ENCODE measurements around the gene MCM3AP. TPM values are rescaled to one million over a fixed set of nuclear protein-coding genes. Genes with fewer than 3 reads are reported as not detected.

MCM3AP gene
- total and polyA plus RNA-seq, 7 donors, result 16.9 to 92.8 (median 48.9) TPM

DNA sequence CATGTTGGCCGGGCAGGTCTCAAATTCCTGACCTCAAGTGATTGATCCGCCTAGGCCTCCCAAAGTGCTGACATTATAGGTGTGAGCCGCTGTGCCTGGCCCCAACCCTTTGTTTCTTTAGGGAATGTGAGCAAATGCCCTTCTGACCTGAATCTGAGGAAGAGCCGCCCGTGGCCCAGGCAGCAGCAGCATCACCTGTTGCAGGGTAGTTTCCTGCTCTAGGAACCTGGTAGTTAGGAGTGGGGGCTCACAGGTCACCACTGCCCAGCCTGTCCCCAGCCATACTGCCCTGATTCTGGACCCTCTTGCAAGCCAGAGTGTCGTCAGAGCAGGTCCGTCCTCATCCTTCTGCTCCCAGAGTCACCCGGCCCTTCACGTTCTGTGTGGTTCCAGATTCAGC is 13.8 kb upstream of the MCM3AP start:
- Histone ChIP-seq H3K27me3 (peaks cover 0 to 45% (median 17%) of the 10 kb centered on the region in 3 donors), H3K4me1 (peaks cover 0 to 23% (median 18%) of the 10 kb centered on the region in 4 donors), H3K9me3 (no peaks in the 10 kb centered on the region), H3K4me3 (no peak overlapping the region), H3K27ac (no peak overlapping the region), H3K36me3 (no peaks in the 10 kb centered on the region)
- DNase-seq, result no peak
- TF ChIP-seq, protein P1, sequence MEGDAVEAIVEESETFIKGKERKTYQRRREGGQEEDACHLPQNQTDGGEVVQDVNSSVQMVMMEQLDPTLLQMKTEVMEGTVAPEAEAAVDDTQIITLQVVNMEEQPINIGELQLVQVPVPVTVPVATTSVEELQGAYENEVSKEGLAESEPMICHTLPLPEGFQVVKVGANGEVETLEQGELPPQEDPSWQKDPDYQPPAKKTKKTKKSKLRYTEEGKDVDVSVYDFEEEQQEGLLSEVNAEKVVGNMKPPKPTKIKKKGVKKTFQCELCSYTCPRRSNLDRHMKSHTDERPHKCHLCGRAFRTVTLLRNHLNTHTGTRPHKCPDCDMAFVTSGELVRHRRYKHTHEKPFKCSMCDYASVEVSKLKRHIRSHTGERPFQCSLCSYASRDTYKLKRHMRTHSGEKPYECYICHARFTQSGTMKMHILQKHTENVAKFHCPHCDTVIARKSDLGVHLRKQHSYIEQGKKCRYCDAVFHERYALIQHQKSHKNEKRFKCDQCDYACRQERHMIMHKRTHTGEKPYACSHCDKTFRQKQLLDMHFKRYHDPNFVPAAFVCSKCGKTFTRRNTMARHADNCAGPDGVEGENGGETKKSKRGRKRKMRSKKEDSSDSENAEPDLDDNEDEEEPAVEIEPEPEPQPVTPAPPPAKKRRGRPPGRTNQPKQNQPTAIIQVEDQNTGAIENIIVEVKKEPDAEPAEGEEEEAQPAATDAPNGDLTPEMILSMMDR (IDR thresholded peaks at IDR 0.05), result no peak
- no peak for TF ChIP-seq EP300 (IDR thresholded peaks at IDR 0.05)
- no peak for TF ChIP-seq POLR2AphosphoS5 (IDR thresholded peaks at IDR 0.05)
- TF ChIP-seq POLR2A (IDR thresholded peaks at IDR 0.05), result no peak
- intact Hi-C loops (cut with DNase I), result no loop called here
- 85 to 92% methylated on average over 9 of the region's 9 CpGs for WGBS, 2 donors

DNA sequence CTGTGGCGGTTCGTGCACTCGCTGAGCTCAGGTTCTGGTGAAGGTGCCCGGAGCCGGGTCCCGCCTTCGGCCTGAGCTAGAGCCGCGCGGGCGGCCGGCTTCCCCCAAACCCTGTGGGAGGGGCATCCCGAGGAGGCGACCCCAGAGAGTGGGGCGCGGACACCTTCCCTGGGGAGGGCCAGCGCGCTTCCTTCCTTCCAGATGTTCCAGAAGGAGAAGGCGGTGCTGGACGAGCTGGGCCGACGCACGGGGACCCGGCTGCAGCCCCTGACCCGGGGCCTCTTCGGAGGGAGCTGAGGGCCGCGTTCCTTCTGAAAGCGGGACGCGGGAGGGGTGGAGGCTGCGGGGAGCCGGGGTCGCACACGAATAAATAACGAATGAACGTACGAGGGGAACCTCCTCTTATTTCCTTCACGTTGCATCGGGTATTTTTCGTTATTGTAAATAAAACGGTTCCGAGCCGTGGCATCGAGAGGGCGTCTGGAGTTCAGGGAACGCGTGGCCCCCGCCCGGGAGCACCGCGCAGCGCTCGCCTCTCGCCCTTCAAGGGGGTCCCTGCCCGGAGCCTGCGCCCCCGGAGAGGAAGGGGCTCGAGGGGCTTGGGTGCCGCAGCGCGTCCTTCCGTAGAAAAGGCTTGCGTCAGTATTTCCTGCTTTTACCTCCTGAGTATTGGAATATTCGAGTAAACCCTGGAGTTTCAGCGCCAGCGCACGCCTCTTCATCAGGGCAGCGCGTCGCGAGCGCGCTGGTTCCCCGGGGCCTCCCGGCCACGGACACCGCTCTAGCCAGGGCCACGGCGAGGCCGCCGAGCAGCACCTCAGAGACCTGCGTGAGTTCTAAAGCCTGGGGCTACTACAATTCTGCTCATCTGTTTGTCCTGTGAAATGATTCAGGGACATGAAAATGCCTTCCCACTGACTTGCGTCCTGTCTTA is 12.2 kb upstream of the MCM3AP start:
- Histone ChIP-seq H3K27me3 (peaks cover 0 to 45% (median 17%) of the 10 kb centered on the region in 3 donors), H3K27ac (peak overlapping the region; percentile 59 to 65 (median 62)), H3K4me3 (peak overlapping the region in 3 of 4 donors; percentile 43 to 47 (median 46)), H3K4me1 (peaks cover 0 to 23% (median 18%) of the 10 kb centered on the region in 4 donors), H3K36me3 (no peaks in the 10 kb centered on the region), H3K9me3 (no peaks in the 10 kb centered on the region)
- 3 to 4% methylated on average over 84 of the region's 84 CpGs for WGBS, 2 donors
- no peak for TF ChIP-seq EP300 (IDR thresholded peaks at IDR 0.05)
- TF ChIP-seq POLR2A (IDR thresholded peaks at IDR 0.05), result no peak
- no peak for TF ChIP-seq POLR2AphosphoS5 (IDR thresholded peaks at IDR 0.05)
- TF ChIP-seq, protein P1 (IDR thresholded peaks at IDR 0.05), result no peak
- DNase-seq, result no peak
- intact Hi-C loops (cut with DNase I), result no loop called here

DNA sequence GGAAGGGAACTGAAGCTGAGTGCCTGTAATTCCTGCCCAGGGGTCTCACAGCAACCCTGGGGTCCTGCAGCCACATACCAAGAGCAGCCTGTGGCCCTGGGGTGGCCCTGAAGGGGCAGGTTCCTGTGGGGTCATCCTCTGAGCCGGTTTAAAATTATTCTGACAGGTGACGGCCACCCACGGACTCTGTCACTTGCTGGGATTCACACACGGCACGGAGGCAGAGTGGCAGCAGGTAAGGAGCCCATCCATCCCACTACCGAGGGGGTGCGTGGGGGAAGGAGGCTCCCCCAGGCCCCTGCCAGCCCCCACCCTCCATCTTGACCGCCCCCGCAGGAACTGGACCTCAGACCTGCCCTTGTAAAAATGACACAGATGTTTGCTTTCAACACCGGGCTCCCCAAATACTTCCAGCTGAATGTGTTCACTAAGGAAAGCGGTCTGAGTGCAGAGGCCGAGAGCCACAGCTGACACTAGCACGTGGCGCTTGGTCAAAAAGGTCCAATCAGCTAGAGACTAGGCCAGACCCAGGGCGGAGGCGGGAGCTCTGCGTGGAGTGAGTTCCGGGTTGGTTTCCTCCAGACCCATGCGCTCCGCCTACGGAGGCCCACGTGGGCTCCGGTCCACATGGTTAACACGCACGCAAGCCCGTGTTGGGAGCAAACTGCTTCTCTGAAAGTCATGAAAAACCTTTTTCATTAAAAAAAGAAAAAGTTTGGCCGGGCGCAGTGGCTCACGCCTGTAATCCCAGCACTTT is 10.8 kb upstream of the MCM3AP start:
- peak; percentile 95 for DNase-seq
- Histone ChIP-seq H3K4me1 (peaks cover 0 to 23% (median 18%) of the 10 kb centered on the region in 4 donors), H3K27ac (peak overlapping the region in 3 of 4 donors; percentile 59 to 65 (median 60)), H3K9me3 (no peaks in the 10 kb centered on the region), H3K4me3 (peak overlapping the region in 1 of 4 donors; percentile 7), H3K36me3 (peaks cover 0 to 10% (median 0%) of the 10 kb centered on the region in 4 donors), H3K27me3 (peaks cover 0 to 45% (median 17%) of the 10 kb centered on the region in 3 donors)
- intact Hi-C loops (cut with DNase I), result no loop called here
- TF ChIP-seq POLR2A (IDR thresholded peaks at IDR 0.05), result no peak
- no peak for TF ChIP-seq EP300 (IDR thresholded peaks at IDR 0.05)
- TF ChIP-seq, protein P1 (IDR thresholded peaks at IDR 0.05), result no peak
- TF ChIP-seq POLR2AphosphoS5 (IDR thresholded peaks at IDR 0.05), result peak in 2 of 4 donors; percentile 13 to 34
- 68 to 71% methylated on average over 29 of the region's 29 CpGs for WGBS, 2 donors

DNA sequence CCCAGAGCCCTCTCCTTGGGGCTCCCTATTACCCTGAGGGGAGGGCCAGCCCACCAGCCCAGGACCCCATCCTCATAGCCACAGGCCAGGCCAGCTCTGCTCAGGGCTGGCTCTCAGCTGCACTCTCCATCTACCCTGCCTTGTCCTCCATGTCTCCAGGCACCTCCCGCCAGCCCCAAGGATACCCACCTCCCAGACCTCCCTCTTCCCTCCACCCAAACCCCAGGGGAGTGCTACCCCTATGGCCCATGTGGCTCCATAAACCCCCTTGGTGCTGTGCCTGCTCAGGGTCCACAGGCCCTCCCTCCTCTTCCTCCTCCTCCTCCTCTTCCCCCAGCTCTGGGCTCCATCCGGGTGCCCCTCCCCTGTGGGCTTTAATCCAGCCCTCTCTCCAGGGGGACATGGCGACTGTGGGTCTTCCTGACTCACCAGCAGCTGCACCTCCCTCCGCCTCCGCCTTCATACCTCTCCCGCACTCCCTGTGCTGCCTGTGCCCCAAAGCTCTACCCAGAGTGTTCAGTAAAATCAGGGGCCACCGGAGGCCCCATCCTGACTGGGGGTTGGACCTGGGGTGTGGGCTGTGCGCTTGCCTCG is 9.9 kb upstream of the MCM3AP start:
- intact Hi-C loops (cut with DNase I), result no loop called here
- Histone ChIP-seq H3K27me3 (peaks cover 0 to 45% (median 17%) of the 10 kb centered on the region in 3 donors), H3K9me3 (no peaks in the 10 kb centered on the region), H3K36me3 (peaks cover 0 to 10% (median 0%) of the 10 kb centered on the region in 4 donors), H3K4me3 (no peak overlapping the region), H3K4me1 (peaks cover 0 to 23% (median 18%) of the 10 kb centered on the region in 4 donors), H3K27ac (peak overlapping the region in 3 of 4 donors; percentile 57 to 65 (median 59))
- 55 to 66% methylated on average over 9 of the region's 9 CpGs for WGBS, 2 donors
- no peak for DNase-seq
- no peak for TF ChIP-seq POLR2A (IDR thresholded peaks at IDR 0.05)
- no peak for TF ChIP-seq POLR2AphosphoS5 (IDR thresholded peaks at IDR 0.05)
- TF ChIP-seq, protein P1 (IDR thresholded peaks at IDR 0.05), result no peak
- no peak for TF ChIP-seq EP300 (IDR thresholded peaks at IDR 0.05)

All from sigmoid colon (tissue), 7 donors.